Panc1 (cell line): Measurements from ENCODE around the gene B4GALT7.
"Not testable (repeated sequence)": the region's sequence is repeated elsewhere in the genome, so short reads cannot be mapped to it uniquely, and the experiment has no call there.

Experiments
- CTCF ChIP-seq: fragments of 450-650 bp; IDR thresholded peaks from 2 replicates; pipeline ENCODE4 v1.5.1; 2017; ENCODE audit warnings: mild to moderate bottlenecking
- POLR2AphosphoS5 ChIP-seq: IDR thresholded peaks from 2 replicates; pipeline ENCODE4 v1.6.1; 2012; ENCODE audit warnings: mild to moderate bottlenecking, low read depth, low read length, moderate library complexity
- REST ChIP-seq, 2 experiments: IDR thresholded peaks; 2 replicates each; pipeline ENCODE4 v1.6.1; 2011 to 2012; ENCODE audit warnings: low read depth in 2 of 2, control low read depth in 1 of 2, low read length in 1 of 2, mild to moderate bottlenecking in 1 of 2, moderate library complexity in 1 of 2; ENCODE audit not compliant: insufficient read depth in 1 of 2
- TCF7L2 ChIP-seq: IDR thresholded peaks from 2 replicates; pipeline ENCODE4 v1.6.1; 2011; ENCODE audit warnings: mild to moderate bottlenecking, low read depth, low read length, inconsistent platforms

GRCh38 chr5:177559446-177559941 is 40.4 kb upstream of the B4GALT7 start:
- TF ChIP-seq CTCF; POLR2AphosphoS5; TCF7L2; REST (IDR thresholded peaks at IDR 0.05; ENCODE audit: insufficient read depth in 1 of 2, low read depth in 2 of 2, low read length in 1 of 2): not testable (repeated sequence)
